Activated CD8-positive, alpha-beta memory T cell treated with anti-CD3 and anti-CD28 coated beads, Interleukin-2, amount 50 U/mL, for 1 hour (primary cell): ENCODE results near the gene GCFC2.
"Not testable (repeated sequence)": the region's sequence is repeated elsewhere in the genome, so short reads cannot be mapped to it uniquely, and the experiment has no call there.

ENCODE experiments used
- DNase-seq: peaks from one replicate; pipeline ENCODE4 v3.0.0-alpha.2; 2020; ENCODE audit errors: extremely low read depth

The GCFC2 gene

DNA sequence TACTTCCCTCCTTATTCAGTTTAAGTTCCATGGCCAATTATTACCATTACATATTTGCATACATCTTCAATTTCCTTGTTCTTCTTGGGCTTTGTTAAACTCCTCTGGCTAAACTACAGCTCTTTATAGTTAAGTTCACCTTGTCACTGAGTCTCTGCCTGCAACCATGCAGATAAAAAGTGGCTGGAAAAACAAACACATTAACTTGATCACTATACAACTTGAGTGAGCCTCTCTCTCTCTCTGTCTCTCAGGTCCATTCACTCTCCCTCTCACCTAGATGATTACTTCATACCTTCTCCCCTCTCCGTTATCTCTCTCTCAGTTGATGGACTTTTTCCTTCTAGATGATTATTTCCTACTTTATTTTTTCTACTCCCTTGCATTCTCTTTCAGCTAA, 30.3 kb downstream of the GCFC2 start:
- no peak for DNase-seq

GRCh38 chr2:75679556-75679955, 31.2 kb downstream of the GCFC2 start:
- no peak for DNase-seq

DNA sequence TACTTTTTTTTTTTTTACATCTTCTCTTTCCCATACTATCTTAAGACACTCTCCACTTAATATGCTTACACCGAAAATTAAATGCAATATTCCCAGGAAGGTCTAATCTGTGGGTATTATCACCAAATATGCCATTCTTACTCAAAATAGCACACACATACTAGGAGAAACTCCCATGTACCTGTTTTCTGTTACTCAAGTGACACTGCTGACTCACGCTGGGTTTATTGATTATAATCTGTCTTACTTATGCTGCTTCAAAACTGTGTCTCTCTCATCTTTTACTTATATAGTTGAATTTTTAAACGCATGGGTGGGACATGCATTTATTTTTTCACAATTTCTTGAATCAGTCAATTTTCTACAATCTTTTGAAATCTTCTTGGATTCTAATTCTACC, 34.3 kb downstream of the GCFC2 start:
- no peak for DNase-seq

GRCh38 chr2:75675908-75676307, 34.8 kb downstream of the GCFC2 start:
- no peak for DNase-seq

GRCh38 chr2:75675423-75675822, 35.3 kb downstream of the GCFC2 start:
- DNase-seq: not testable (repeated sequence)

GRCh38 chr2:75667884-75668283, 42.8 kb downstream of the GCFC2 start:
- no peak for DNase-seq

DNA sequence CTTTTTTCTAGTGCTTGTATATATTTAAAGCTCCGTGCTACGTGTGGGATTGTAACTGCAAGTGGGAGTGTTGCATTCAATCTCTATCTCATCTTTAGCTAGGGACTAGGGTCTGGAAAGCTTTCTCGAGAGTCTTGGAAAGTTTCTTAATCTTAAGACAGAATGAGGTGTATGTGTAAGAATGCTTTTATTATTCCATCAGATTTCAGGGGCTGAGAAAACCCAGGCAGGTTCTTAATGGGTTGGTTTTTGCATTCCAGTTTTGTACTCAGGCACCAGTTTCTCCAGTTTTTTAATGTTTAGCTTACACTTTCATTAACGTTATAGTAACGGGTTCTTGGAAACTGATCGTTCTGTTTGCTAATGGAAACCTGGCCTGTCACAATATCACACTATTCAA, 43.8 kb downstream of the GCFC2 start:
- no peak for DNase-seq

GRCh38 chr2:75657798-75658197, 52.9 kb downstream of the GCFC2 start:
- DNase-seq: no peak

- no peak for DNase-seq
Observed at GRCh38 chr2:75656563-75656962, 54.2 kb downstream of the GCFC2 start.

DNA sequence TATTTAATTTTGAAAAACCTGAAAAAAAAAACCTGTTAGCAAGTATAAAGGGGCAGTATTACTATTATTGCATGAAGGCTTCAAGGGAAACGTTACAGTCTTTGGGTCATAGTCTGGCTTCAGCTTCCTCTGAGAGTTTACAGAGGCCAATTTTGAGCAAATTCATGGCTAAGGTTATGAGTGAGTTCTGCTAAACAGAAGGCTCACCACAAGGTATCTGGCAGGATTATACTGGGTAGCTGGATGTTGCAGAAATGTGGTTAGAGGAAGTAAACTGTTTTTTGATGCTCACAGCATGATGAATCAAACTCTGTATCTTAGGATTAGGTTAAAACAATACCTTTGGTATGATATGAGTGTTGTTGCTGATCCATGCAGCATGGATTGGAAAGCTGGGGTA, 54.9 kb downstream of the GCFC2 start:
- no peak for DNase-seq

- no peak for DNase-seq
Observed at GRCh38 chr2:75654012-75654411, 56.7 kb downstream of the GCFC2 start.

DNA sequence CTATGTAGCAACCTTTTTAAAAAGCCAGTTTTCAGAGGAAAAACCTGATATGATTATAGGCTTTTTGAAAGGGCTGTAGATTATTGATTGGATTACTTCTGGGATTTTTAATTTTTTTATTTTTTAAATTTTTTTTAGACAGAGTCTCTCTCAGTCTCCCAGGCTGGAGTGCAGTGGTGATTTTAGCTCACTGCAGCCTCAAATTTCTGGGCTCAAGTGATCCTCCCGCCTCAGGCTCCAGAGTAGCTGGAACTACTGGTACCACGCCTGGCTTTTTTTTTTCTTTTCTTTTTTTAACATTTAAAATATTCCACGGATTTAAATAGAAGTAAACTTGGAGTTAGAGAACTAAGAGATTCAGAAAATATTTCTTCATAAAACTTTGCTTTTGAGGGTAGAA, 62.9 kb downstream of the GCFC2 start:
- no peak for DNase-seq

GRCh38 chr2:75646583-75647425, 63.9 kb downstream of the GCFC2 start, which contains the start of gene MRPL19:
MRPL19 (plus strand) TSS chr2:75646783; CDS start chr2:75646808, 25 bp downstream.
- DNase-seq: peak; percentile 56

DNA sequence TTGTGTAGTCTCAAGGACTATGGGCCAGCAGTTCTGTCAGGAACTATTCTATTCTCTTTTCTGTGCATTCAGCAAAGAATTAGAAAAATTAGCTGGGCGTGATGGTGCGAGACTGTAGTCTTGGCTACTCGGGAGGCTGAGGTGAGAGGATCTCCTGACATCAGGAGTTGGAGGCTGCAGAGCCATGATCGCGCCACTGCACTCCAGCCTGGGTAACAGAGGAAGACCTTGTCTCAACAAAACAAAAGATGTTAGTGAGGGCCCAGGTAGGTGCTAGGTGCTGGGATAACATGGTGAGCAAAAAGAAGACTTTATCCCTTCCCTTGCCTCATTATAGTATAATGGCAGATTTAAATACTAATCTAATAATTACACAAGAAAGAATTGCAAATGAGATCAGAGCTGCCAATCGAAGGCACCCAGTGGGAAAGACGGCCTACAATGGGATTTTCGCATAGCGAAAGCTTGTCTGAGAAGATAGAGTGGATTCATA, 64.6 kb downstream of the GCFC2 start:
- DNase-seq: no peak

- no peak for DNase-seq
Observed at GRCh38 chr2:75645643-75646042, 65.1 kb downstream of the GCFC2 start.

DNA sequence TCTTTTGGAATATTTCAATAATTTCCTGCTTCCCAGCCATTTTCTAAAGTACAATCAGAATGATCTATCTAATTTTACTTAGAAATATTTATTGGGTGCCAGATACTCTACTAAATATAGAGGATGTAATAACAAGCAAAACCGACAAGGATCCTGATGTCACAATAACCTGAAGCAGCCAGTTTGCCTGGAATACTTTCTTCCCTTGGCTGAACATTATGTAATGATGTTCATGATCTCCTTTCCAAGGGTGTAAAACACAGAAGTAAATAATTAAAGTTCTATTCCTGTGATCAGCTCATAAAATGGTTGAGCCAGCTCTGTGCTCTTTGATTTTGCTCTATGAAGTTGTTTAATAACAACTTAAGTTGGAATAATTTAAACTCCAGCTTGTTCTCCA, 66.7 kb downstream of the GCFC2 start:
- DNase-seq: no peak

DNA sequence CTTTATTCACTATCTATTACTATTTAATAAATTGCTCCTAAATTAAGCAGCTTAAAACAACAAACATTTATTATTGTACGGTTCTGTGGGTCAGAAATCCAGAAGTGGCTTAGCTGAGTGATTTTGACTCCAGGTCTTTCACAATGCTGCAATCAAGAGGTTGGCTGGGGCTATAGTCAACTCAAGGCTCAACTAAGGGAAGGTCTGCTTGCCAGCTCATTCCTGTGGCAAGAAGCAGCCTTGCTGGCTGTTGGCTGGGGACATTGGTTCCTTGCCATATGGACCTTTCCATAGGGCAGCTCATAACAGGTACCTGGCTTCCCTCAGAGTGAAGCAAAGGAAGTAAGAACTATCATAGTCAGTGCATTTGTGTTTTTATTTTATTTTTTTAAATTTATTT, 69.1 kb downstream of the GCFC2 start:
- no peak for DNase-seq

DNA sequence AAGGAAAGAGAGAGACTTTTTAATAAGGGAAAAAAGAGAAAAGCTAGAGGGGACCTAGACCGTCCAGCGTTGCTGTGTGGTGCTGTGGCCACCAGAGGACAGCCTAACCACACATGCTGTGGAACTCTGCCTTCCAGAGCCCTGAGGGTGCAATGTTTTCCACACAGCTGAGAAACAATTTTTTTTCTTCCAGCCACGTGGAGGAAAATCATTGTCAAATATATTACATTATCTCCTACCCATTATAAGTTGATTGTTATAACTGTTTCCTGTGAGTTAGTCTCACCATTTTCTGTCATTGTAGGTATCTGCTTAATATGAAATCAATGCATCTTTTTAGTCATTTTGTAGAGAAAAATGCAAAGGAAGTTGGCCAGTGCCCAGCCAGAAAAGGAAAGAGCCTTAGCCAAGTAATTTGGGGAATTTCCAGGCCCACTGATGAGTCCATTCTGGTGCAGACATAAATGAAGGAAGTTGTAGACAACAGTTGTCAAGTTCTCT, 70.0 kb downstream of the GCFC2 start:
- no peak for DNase-seq

DNA sequence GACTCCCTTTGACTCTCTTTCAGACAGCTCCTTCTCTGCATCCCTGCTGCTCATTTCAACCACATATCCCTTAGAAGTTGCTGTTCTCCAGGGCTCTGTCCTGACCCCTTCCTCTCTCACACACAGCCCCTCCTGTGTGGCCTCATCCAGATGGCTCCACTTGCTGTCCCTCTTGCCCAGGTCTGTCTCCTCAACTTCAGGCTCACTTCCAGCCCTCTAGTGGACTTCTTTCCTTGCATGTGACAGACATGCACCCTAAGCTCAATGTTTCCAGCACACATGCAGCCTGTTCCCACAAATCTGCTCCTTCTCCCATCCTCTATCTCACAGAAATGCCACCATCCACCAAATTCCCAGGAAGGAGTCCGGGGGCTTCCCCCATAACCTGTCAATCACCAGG, 73.1 kb downstream of the GCFC2 start:
- no peak for DNase-seq

GRCh38 chr2:75634945-75635344, 75.8 kb downstream of the GCFC2 start:
- DNase-seq: no peak

GRCh38 chr2:75633620-75634019, 77.1 kb downstream of the GCFC2 start:
- DNase-seq: no peak

DNA sequence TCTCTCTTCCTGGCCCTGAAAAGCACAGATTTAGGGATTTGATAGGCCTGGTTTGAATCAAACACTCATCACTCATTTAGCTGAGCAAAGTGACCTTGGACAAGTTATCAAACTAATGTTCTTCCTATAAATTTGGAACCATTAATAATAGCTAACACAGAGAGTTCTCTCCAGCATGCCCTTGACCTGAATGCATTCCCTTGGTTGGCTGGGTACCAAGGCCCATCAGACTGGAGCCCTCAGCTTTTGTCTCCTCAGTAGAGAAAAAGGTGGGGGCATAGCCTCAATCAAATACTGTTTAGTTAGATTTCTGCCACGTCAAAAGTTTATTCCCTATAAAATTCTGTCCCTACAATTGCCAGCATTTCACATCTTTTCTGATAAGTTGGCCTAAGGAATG, 77.9 kb downstream of the GCFC2 start:
- DNase-seq: no peak

DNA sequence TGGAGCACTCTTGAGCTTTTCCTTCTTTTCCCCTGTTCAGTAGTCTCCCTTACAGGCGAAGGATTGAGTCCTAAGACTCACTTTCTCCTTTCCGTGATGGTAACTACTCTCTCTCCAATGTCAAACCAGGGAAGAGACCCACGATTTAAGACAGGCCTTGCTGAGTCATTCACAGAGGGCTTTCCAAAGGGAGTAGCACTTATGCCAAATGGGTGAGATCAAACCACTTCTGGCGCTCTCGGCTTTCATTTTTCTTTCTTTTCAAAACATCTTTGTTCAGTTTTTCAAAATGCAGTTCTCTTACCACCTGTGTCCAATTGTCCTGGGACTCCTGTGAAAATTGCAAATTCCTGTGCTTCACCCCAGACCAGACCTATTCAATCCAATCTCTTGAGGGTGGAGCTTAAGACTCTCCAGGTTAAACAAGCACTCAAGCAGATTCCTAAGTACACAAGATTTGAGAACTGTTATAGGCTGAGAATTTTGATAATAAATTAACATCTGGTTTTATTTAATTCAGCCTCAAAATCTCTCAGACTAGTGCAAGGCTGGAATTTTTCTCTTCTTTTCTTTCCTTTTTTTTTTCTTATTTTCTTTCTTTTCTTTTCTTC, 78.5 kb downstream of the GCFC2 start:
- no peak for DNase-seq
